K562 (cell line): ENCODE data around the gene IGFBP7.

ENCODE experiments used
- CHCHD3 ChIP-seq: fragments of 250-450 bp; sonication (Bioruptor Pico); IDR thresholded peaks from 2 replicates; pipeline ENCODE4 v2.1.2; 2022; ENCODE audit warnings: mild to moderate bottlenecking
- EP300 ChIP-seq: IDR thresholded peaks from 2 replicates; pipeline ENCODE4 v1.6.1; 2012; ENCODE audit warnings: low read length, improper control_type of control experiment
- ETV6 ChIP-seq, 3 experiments: fragments of 150-350 bp in 1 of 3; sonication (generic) in 1 of 3; formaldehyde crosslinking in 1 of 3; IDR thresholded peaks; 2 replicates each; pipeline versions ENCODE4 v1.6.1 to v1.8.0; 2014 to 2022; ENCODE audit warnings: borderline replicate concordance in 2 of 3, low read depth in 2 of 3, antibody characterized with exemption in 1 of 3, low read length in 1 of 3, mild to moderate bottlenecking in 1 of 3, missing genetic modification reagents in 1 of 3
- MAFK ChIP-seq: IDR thresholded peaks from 2 replicates; pipeline ENCODE4 v1.6.1; 2011; ENCODE audit warnings: low read length, improper control_type of control experiment
- POLR3G ChIP-seq: IDR thresholded peaks from 2 replicates; pipeline ENCODE4 v1.6.1; 2011; ENCODE audit not compliant: insufficient read length, insufficient replicate concordance; ENCODE audit errors: extremely low read depth
- TAF15 ChIP-seq: fragments of 200-400 bp; formaldehyde crosslinking; IDR thresholded peaks from 2 replicates; pipeline ENCODE4 v1.6.1; 2017; ENCODE audit warnings: mild to moderate bottlenecking, low read depth, low read length, moderate library complexity
- ZNF324 ChIP-seq: fragments of 250-450 bp; sonication (Bioruptor Pico); IDR thresholded peaks from 2 replicates; pipeline ENCODE4 v1.4.0; 2020; ENCODE audit warnings: mild to moderate bottlenecking
- ZZZ3 ChIP-seq: fragments of 450-650 bp; IDR thresholded peaks from 2 replicates; pipeline ENCODE4 v1.6.1; 2016; ENCODE audit warnings: antibody characterized with exemption, mild to moderate bottlenecking, moderate library complexity
- TF ChIP-seq, protein P1 (sequence below), 3 experiments: IDR thresholded peaks in 2 of 3; conservative IDR thresholded peaks in 1 of 3; 2 replicates each; pipeline ENCODE4 v1.5.1; 2011 to 2012; ENCODE audit warnings: low read length in 3 of 3, mild to moderate bottlenecking in 3 of 3, control low read depth in 2 of 3, improper control_type of control experiment in 1 of 3, inconsistent platforms in 1 of 3, low read depth in 1 of 3, mixed read lengths in 1 of 3, moderate library complexity in 1 of 3; ENCODE audit not compliant: insufficient read depth in 2 of 3
- TF ChIP-seq, protein P2 (sequence below), 2 experiments: fragments of 450-650 bp; IDR thresholded peaks; 2 replicates each; pipeline ENCODE4 v1.6.1; 2016
- TF ChIP-seq, protein P3 (sequence below): fragments of 450-650 bp; formaldehyde crosslinking; IDR thresholded peaks from 2 replicates; pipeline ENCODE4 v1.4.0; 2020; ENCODE audit warnings: mild to moderate bottlenecking, moderate library complexity
- TF ChIP-seq, protein P4 (sequence below): fragments of 250-450 bp; sonication (Bioruptor Pico); IDR thresholded peaks from 2 replicates; pipeline ENCODE4 v1.8.0; 2021; ENCODE audit warnings: borderline replicate concordance, mild to moderate bottlenecking, moderate library complexity; ENCODE audit not compliant: poor library complexity, severe bottlenecking
- TF ChIP-seq, protein P5 (sequence below): fragments of 450-650 bp; IDR thresholded peaks from 2 replicates; pipeline ENCODE4 v1.6.1; 2017; ENCODE audit warnings: antibody characterized with exemption

DNA sequence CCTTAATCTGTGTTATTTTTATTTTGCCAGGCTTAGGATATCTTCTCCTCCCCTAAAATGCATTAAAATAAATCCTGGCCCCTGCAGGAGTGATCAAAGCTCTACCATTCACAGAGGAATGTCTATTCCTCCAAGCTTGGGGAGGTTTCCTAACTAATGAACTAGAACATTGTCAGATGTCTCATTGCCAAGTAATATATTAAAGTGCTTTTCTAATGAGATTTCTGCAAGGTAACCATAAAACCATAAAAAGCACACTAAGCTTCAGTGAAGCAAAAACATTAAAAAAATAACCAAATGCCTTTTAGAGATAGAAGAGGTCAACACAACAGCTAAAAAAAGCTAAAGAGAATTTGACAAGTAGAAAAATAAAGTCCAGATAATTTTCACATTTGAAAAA, 34.8 kb downstream of the IGFBP7 start:
- TF ChIP-seq, protein P1, sequence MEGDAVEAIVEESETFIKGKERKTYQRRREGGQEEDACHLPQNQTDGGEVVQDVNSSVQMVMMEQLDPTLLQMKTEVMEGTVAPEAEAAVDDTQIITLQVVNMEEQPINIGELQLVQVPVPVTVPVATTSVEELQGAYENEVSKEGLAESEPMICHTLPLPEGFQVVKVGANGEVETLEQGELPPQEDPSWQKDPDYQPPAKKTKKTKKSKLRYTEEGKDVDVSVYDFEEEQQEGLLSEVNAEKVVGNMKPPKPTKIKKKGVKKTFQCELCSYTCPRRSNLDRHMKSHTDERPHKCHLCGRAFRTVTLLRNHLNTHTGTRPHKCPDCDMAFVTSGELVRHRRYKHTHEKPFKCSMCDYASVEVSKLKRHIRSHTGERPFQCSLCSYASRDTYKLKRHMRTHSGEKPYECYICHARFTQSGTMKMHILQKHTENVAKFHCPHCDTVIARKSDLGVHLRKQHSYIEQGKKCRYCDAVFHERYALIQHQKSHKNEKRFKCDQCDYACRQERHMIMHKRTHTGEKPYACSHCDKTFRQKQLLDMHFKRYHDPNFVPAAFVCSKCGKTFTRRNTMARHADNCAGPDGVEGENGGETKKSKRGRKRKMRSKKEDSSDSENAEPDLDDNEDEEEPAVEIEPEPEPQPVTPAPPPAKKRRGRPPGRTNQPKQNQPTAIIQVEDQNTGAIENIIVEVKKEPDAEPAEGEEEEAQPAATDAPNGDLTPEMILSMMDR (IDR thresholded peaks at IDR 0.05 in 2 of 3, conservative IDR thresholded peaks at IDR 0.05 in 1 of 3; ENCODE audit: insufficient read depth in 2 of 3, low read depth in 1 of 3, low read length in 3 of 3), result no peak
- TF ChIP-seq, protein P2, sequence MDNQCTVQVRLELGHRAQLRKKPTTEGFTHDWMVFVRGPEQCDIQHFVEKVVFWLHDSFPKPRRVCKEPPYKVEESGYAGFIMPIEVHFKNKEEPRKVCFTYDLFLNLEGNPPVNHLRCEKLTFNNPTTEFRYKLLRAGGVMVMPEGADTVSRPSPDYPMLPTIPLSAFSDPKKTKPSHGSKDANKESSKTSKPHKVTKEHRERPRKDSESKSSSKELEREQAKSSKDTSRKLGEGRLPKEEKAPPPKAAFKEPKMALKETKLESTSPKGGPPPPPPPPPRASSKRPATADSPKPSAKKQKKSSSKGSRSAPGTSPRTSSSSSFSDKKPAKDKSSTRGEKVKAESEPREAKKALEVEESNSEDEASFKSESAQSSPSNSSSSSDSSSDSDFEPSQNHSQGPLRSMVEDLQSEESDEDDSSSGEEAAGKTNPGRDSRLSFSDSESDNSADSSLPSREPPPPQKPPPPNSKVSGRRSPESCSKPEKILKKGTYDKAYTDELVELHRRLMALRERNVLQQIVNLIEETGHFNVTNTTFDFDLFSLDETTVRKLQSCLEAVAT (IDR thresholded peaks at IDR 0.05), result no peak
- TF ChIP-seq EP300 (no peak), CHCHD3 (no peak), TAF15 (no peak), POLR3G (no peak), ZZZ3 (no peak), ETV6 (IDR thresholded peaks at IDR 0.05; ENCODE audit: borderline replicate concordance in 1 of 2, low read depth in 2 of 2, low read length in 1 of 2) (no peak), ETV6 (CRISPR knock-in tag; IDR thresholded peaks at IDR 0.05; ENCODE audit: borderline replicate concordance) (no peak), ZNF324 (CRISPR knock-in tag) (no peak), MAFK (no peak)
- TF ChIP-seq, protein P3, sequence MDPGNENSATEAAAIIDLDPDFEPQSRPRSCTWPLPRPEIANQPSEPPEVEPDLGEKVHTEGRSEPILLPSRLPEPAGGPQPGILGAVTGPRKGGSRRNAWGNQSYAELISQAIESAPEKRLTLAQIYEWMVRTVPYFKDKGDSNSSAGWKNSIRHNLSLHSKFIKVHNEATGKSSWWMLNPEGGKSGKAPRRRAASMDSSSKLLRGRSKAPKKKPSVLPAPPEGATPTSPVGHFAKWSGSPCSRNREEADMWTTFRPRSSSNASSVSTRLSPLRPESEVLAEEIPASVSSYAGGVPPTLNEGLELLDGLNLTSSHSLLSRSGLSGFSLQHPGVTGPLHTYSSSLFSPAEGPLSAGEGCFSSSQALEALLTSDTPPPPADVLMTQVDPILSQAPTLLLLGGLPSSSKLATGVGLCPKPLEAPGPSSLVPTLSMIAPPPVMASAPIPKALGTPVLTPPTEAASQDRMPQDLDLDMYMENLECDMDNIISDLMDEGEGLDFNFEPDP (CRISPR knock-in tag), result no peak
- TF ChIP-seq, protein P4, sequence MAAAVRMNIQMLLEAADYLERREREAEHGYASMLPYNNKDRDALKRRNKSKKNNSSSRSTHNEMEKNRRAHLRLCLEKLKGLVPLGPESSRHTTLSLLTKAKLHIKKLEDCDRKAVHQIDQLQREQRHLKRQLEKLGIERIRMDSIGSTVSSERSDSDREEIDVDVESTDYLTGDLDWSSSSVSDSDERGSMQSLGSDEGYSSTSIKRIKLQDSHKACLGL (CRISPR knock-in tag), result no peak
- TF ChIP-seq, protein P5, sequence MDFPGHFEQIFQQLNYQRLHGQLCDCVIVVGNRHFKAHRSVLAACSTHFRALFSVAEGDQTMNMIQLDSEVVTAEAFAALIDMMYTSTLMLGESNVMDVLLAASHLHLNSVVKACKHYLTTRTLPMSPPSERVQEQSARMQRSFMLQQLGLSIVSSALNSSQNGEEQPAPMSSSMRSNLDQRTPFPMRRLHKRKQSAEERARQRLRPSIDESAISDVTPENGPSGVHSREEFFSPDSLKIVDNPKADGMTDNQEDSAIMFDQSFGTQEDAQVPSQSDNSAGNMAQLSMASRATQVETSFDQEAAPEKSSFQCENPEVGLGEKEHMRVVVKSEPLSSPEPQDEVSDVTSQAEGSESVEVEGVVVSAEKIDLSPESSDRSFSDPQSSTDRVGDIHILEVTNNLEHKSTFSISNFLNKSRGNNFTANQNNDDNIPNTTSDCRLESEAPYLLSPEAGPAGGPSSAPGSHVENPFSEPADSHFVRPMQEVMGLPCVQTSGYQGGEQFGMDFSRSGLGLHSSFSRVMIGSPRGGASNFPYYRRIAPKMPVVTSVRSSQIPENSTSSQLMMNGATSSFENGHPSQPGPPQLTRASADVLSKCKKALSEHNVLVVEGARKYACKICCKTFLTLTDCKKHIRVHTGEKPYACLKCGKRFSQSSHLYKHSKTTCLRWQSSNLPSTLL, result no peak
